Endothelial cell of umbilical vein (primary cell): Measurements from ENCODE around the gene TRAPPC3. TPM values are rescaled to one million over a fixed set of nuclear protein-coding genes. Genes with fewer than 3 reads are reported as not detected.
A peak's percentile ranks its signal among the peaks of the same experiment; 100 is the strongest.

Source experiments
- BruUV-seq: library from RNA; stranded (reverse); fragments of 400-500 nt; replicated peaks from 2 replicates; lab custom pipeline; 2021; lab: Mats Ljungman, UMichigan
- CTCF ChIA-PET: fragments of 300-600, 350-600 bp; sonication (Branson Sonifier 250); formaldehyde crosslinking; loops from one replicate; lab custom pipeline; 2021; ENCODE audit warnings: antibody characterized with exemption, inconsistent platforms; lab: Charles Lee
- POLR2A ChIA-PET: fragments of 300-600, 350-600 bp; sonication (Branson Sonifier 250); formaldehyde crosslinking; loops from one replicate; lab custom pipeline; 2021; ENCODE audit warnings: antibody characterized with exemption, inconsistent platforms; lab: Charles Lee
- DNase-seq: peaks from one replicate; pipeline ENCODE4 v3.0.0-alpha.2; 2011; ENCODE audit warnings: low read depth, low spot score
- FAIRE-seq: peaks from 2 replicates; lab custom pipeline; 2011; peaks lifted over from hg19 to GRCh38; lab: Jason Lieb, UNC
- H2AFZ ChIP-seq: 2 replicates; pipeline ENCODE4 v1.6.0; 2012; ENCODE audit warnings: low read depth, low read length, control low read depth, inconsistent platforms
- H3K27ac ChIP-seq: 2 replicates; pipeline ENCODE4 v1.5.1; 2011; ENCODE audit warnings: low read depth, mild to moderate bottlenecking, control low read depth, low read length, moderate library complexity; ENCODE audit not compliant: insufficient read depth
- H3K27me3 ChIP-seq, 2 experiments: 2 replicates each; pipeline versions ENCODE4 v1.6.0 to v1.6.1; 2011; ENCODE audit warnings: low read length in 2 of 2, mixed read lengths in 1 of 2; ENCODE audit not compliant: control insufficient read depth in 2 of 2, insufficient read depth in 2 of 2
- H3K36me3 ChIP-seq, 2 experiments: 2 replicates in 1 of 2; 3 replicates in 1 of 2; pipeline ENCODE4 v1.5.1; 2011; ENCODE audit warnings: low read length in 2 of 2, mild to moderate bottlenecking in 1 of 2, moderate library complexity in 1 of 2; ENCODE audit not compliant: control insufficient read depth in 2 of 2, insufficient read depth in 2 of 2; ENCODE audit errors: extremely low read depth in 1 of 2
- H3K4me1 ChIP-seq: 3 replicates; pipeline ENCODE4 v1.5.1; 2011; ENCODE audit warnings: mild to moderate bottlenecking, low read length; ENCODE audit not compliant: control insufficient read depth, insufficient read depth; ENCODE audit errors: extremely low read depth
- H3K4me2 ChIP-seq: 2 replicates; pipeline ENCODE4 v1.6.1; 2011; ENCODE audit warnings: low read length, control low read depth, mixed read lengths; ENCODE audit not compliant: insufficient read depth
- H3K4me3 ChIP-seq, 3 experiments: fragments of 200-600 bp in 1 of 3; sonication (generic), shearing (Covaris generic) in 1 of 3; replicated peaks in 1 of 3; 2 replicates each; pipeline ENCODE4 v1.5.1; 2011 to 2016; ENCODE audit warnings: control low read depth in 3 of 3, low read length in 3 of 3, mild to moderate bottlenecking in 2 of 3, inconsistent platforms in 1 of 3, low read depth in 1 of 3, moderate library complexity in 1 of 3; ENCODE audit not compliant: insufficient read depth in 1 of 3
- H3K79me2 ChIP-seq: 2 replicates; pipeline ENCODE4 v1.6.0; 2012; ENCODE audit warnings: low read length, inconsistent platforms; ENCODE audit not compliant: control insufficient read depth, insufficient read depth
- H3K9ac ChIP-seq: replicated peaks from 2 replicates; pipeline ENCODE3; 2011; ENCODE audit warnings: low read length, control low read depth; ENCODE audit not compliant: insufficient read depth; ENCODE audit errors: extremely low read depth
- H3K9me1 ChIP-seq: replicated peaks from 3 replicates; pipeline ENCODE4 v1.6.0; 2011; ENCODE audit warnings: mild to moderate bottlenecking, low read length; ENCODE audit not compliant: control insufficient read depth, insufficient read depth; ENCODE audit errors: extremely low read depth
- H3K9me3 ChIP-seq: replicated peaks from 2 replicates; pipeline ENCODE4 v1.5.1; 2012; ENCODE audit warnings: low read length, inconsistent platforms; ENCODE audit not compliant: control insufficient read depth, insufficient read depth
- H4K20me1 ChIP-seq: replicated peaks from 2 replicates; pipeline ENCODE3; 2011; ENCODE audit warnings: mild to moderate bottlenecking, low read length; ENCODE audit not compliant: control insufficient read depth, insufficient read depth; ENCODE audit errors: extremely low read depth
- EZH2 ChIP-seq: IDR thresholded peaks from 2 replicates; pipeline ENCODE4 v1.6.1; 2012; ENCODE audit warnings: borderline replicate concordance, low read depth, mild to moderate bottlenecking, moderate library complexity, low read length, inconsistent platforms; ENCODE audit not compliant: severe bottlenecking
- POLR2A ChIP-seq: IDR thresholded peaks from 2 replicates; pipeline ENCODE4 v1.6.1; 2012; ENCODE audit warnings: low read depth, mild to moderate bottlenecking, control low read depth, low read length
- POLR2AphosphoS5 ChIP-seq: IDR thresholded peaks from 2 replicates; pipeline ENCODE4 v1.6.1; 2012; ENCODE audit warnings: low read depth, mild to moderate bottlenecking, control low read depth, low read length, moderate library complexity; ENCODE audit not compliant: insufficient read depth
- dilution Hi-C: fragments of 300-500 bp; cut with MboI; formaldehyde crosslinking; loops from one replicate; pipeline ENCODE4 v1.15.0; 2019; ENCODE audit warnings: low sequenced_read_pairs; ENCODE audit not compliant: extremely low pct_ligation_motif_present
- intact Hi-C: fragments of 100-400 bp; cut with micrococcal nuclease; formaldehyde crosslinking; loops from one replicate; pipeline ENCODE4 v1.10.0; 2022
- polyA plus RNA-seq, 4 experiments: library from polyadenylated mRNA; depleted of rRNA in 3 of 4; stranded (reverse) in 3 of 4; unstranded in 1 of 4; fragments of >200 nt; gene quantifications; 2 replicates each; pipeline versions ENCODE4 v1.2.1 to v1.2.3, GENCODE V29; 2011 to 2012; ENCODE audit warnings: missing spikeins in 1 of 4
- total RNA-seq: library from RNA; stranded (reverse); gene quantifications from 2 replicates; pipeline ENCODE4 v1.2.3, GENCODE V29; 2021
- TF ChIP-seq, protein P1 (sequence below): IDR thresholded peaks from 2 replicates; pipeline ENCODE4 v1.6.1; 2011; ENCODE audit not compliant: insufficient read depth, insufficient read length

The TRAPPC3 gene
- total and polyA plus RNA-seq, 2 donors (not counting 3 experiments of a cell fraction or from before 2014, with no cell fraction given): 93.4 to 125 TPM

GRCh38 chr1:36157115-36157903 lies 8.0 kb upstream of the TRAPPC3 start:
- peak overlapping the region; percentile 48 to 88 (median 80) for H3K4me3 ChIP-seq
- H3K4me2 ChIP-seq: peak overlapping the region; percentile 77
- no peaks in the 10 kb centered on the region for H3K36me3 ChIP-seq
- peaks cover 63% of the 10 kb centered on the region for H3K79me2 ChIP-seq
- no peaks in the 10 kb centered on the region for H3K27me3 ChIP-seq
- DNase-seq (no peak), FAIRE-seq (no peak)
- peaks cover 53% of the 10 kb centered on the region for H3K4me1 ChIP-seq
- H4K20me1 ChIP-seq: no peaks in the 10 kb centered on the region
- peak overlapping the region; percentile 93 for H3K9ac ChIP-seq
- intact Hi-C loops (loop anchor here (1.0 to 2.0 kb wide), 2 partner anchors 8 to 15 kb away; partner anchors contain the start of gene TRAPPC3), dilution Hi-C loops (no loop called here)
- CTCF ChIA-PET: interaction anchor here (1.1 to 9.3 kb wide), 3 partner anchors 26 to 128 kb away, joined by 3 to 201 read pairs (median 6); no protein-coding TSS in a partner anchor
- peak overlapping the region; percentile 93 for H3K27ac ChIP-seq
- POLR2A ChIA-PET: interaction anchor here (0.6 to 2.1 kb wide), 3 partner anchors 11 to 67 kb away, joined by 4 to 6 read pairs (median 4); partner anchors contain the start of gene THRAP3
- no peaks in the 10 kb centered on the region for H3K9me1 ChIP-seq
- BruUV-seq: no TSS peak
- peak; percentile 1 for TF ChIP-seq POLR2AphosphoS5
- TF ChIP-seq, protein P1, sequence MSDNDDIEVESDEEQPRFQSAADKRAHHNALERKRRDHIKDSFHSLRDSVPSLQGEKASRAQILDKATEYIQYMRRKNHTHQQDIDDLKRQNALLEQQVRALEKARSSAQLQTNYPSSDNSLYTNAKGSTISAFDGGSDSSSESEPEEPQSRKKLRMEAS: no peak
- no peaks in the 10 kb centered on the region for H3K9me3 ChIP-seq
- H2AFZ ChIP-seq: no peak overlapping the region

GRCh38 chr1:36156329-36157114 lies 7.2 kb upstream of the TRAPPC3 start:
- peak; percentile 91 for FAIRE-seq
- dilution Hi-C loops (no loop called here), intact Hi-C loops (loop anchor here (1.0 to 2.0 kb wide), 2 partner anchors 7 to 16 kb away; partner anchors contain the start of gene TRAPPC3)
- peak; percentile 43 for TF ChIP-seq POLR2A
- TF ChIP-seq EZH2: no peak
- TF ChIP-seq POLR2AphosphoS5: peak; percentile 16
- peak overlapping the region; percentile 48 to 88 (median 80) for H3K4me3 ChIP-seq
- DNase-seq: peak; percentile 82
- H2AFZ ChIP-seq: no peak overlapping the region
- peaks cover 51% of the 10 kb centered on the region for H3K4me1 ChIP-seq
- POLR2A ChIA-PET: interaction anchor here (0.6 to 2.1 kb wide), 3 partner anchors 10 to 68 kb away, joined by 4 to 6 read pairs (median 4); partner anchors contain the start of gene THRAP3
- H3K4me2 ChIP-seq: peak overlapping the region; percentile 77
- TSS peak; percentile 46 for BruUV-seq
- no peaks in the 10 kb centered on the region for H4K20me1 ChIP-seq
- H3K36me3 ChIP-seq: no peaks in the 10 kb centered on the region
- CTCF ChIA-PET: interaction anchor here (1.1 to 9.3 kb wide), 3 partner anchors 27 to 129 kb away, joined by 3 to 201 read pairs (median 6); no protein-coding TSS in a partner anchor
- peak overlapping the region; percentile 93 for H3K27ac ChIP-seq
- H3K27me3 ChIP-seq: no peaks in the 10 kb centered on the region
- H3K9me3 ChIP-seq: no peaks in the 10 kb centered on the region
- peak overlapping the region; percentile 93 for H3K9ac ChIP-seq
- H3K79me2 ChIP-seq: peaks cover 55% of the 10 kb centered on the region
- H3K9me1 ChIP-seq: no peaks in the 10 kb centered on the region
